ENCODE data around the gene FUOM.
A peak's percentile ranks its signal among the peaks of the same experiment; 100 is the strongest.
"Not testable (repeated sequence)": the region's sequence is repeated elsewhere in the genome, so short reads cannot be mapped to it uniquely, and the experiment has no call there.

Gene FUOM

GRCh38 chr10:133373174-133374090 lies 15.6 kb upstream of the FUOM start, which contains the start of gene ECHS1:
ECHS1 (minus strand) TSS chr10:133373354; CDS start chr10:133373333, 21 bp downstream.
- peak; percentile 62 for DNase-seq (ENCODE audit: low read depth)

GRCh38 chr10:133372507-133372906 lies 14.7 kb upstream of the FUOM start:
- no peak for DNase-seq (ENCODE audit: low read depth)
- H3K4me3 ChIP-seq (ENCODE audit: low read depth, low read length): peak overlapping the region; percentile 62

More at GRCh38 chr10:133373174-133374090, 15.6 kb upstream of the FUOM start, which contains the start of gene ECHS1:
- H3K4me3 ChIP-seq (ENCODE audit: low read depth, low read length): peak within 1 kb of the TSS; percentile 62

GRCh38 chr10:133370030-133370786 lies 12.4 kb upstream of the FUOM start:
- H3K4me3 ChIP-seq (ENCODE audit: low read depth, low read length): no peak overlapping the region
- no peak for DNase-seq (ENCODE audit: low read depth)

GRCh38 chr10:133368153-133368552 lies 10.3 kb upstream of the FUOM start:
- DNase-seq (ENCODE audit: low read depth): no peak
- no peak overlapping the region for H3K4me3 ChIP-seq (ENCODE audit: low read depth, low read length)

GRCh38 chr10:133367461-133367860 lies 9.6 kb upstream of the FUOM start:
- DNase-seq (ENCODE audit: low read depth); H3K4me3 ChIP-seq (ENCODE audit: low read depth, low read length): not testable (repeated sequence)

- H3K4me3 ChIP-seq (ENCODE audit: low read depth, low read length): no peak overlapping the region
- no peak for DNase-seq (ENCODE audit: low read depth)
These were observed 8.9 kb upstream of the FUOM start for GRCh38 chr10:133366751-133367150.

- no peak overlapping the region for H3K4me3 ChIP-seq (ENCODE audit: low read depth, low read length)
- DNase-seq (ENCODE audit: low read depth): no peak
These were observed 8.3 kb upstream of the FUOM start for GRCh38 chr10:133366130-133366478.

GRCh38 chr10:133365461-133366129 lies 7.8 kb upstream of the FUOM start:
- DNase-seq (ENCODE audit: low read depth): no peak

GRCh38 chr10:133364645-133365431 lies 7.0 kb upstream of the FUOM start:
- no peak for DNase-seq (ENCODE audit: low read depth)
- H3K4me3 ChIP-seq (ENCODE audit: low read depth, low read length): no peak overlapping the region

More at GRCh38 chr10:133365461-133366129, 7.8 kb upstream of the FUOM start:
- no peak overlapping the region for H3K4me3 ChIP-seq (ENCODE audit: low read depth, low read length)

GRCh38 chr10:133362846-133363245 lies 5.0 kb upstream of the FUOM start:
- no peak for DNase-seq (ENCODE audit: low read depth)
- H3K4me3 ChIP-seq (ENCODE audit: low read depth, low read length): no peak overlapping the region

GRCh38 chr10:133361773-133362441 lies 4.1 kb upstream of the FUOM start:
- no peak overlapping the region for H3K4me3 ChIP-seq (ENCODE audit: low read depth, low read length)
- no peak for DNase-seq (ENCODE audit: low read depth)

GRCh38 chr10:133361227-133361626 lies 3.4 kb upstream of the FUOM start:
- DNase-seq (ENCODE audit: low read depth): no peak
- no peak overlapping the region for H3K4me3 ChIP-seq (ENCODE audit: low read depth, low read length)

GRCh38 chr10:133359972-133360610 lies 2.3 kb upstream of the FUOM start:
- DNase-seq (ENCODE audit: low read depth): no peak
- H3K4me3 ChIP-seq (ENCODE audit: low read depth, low read length): no peak overlapping the region

GRCh38 chr10:133359554-133359971 lies 1.7 kb upstream of the FUOM start:
- DNase-seq (ENCODE audit: low read depth): no peak
- no peak overlapping the region for H3K4me3 ChIP-seq (ENCODE audit: low read depth, low read length)

- no peak overlapping the region for H3K4me3 ChIP-seq (ENCODE audit: low read depth, low read length)
- no peak for DNase-seq (ENCODE audit: low read depth)
These were observed 1.1 kb upstream of the FUOM start for GRCh38 chr10:133358925-133359310.

- DNase-seq (ENCODE audit: low read depth): no peak
- no peak overlapping the region for H3K4me3 ChIP-seq (ENCODE audit: low read depth, low read length)
These were observed 524 bp upstream of the FUOM start for GRCh38 chr10:133358162-133358924.

- peak overlapping the region; percentile 60 for H3K4me3 ChIP-seq (ENCODE audit: low read depth, low read length)
- no peak for DNase-seq (ENCODE audit: low read depth)
These were observed 1.1 kb downstream of the FUOM start for GRCh38 chr10:133356549-133357284.
